Measurements from ENCODE around the gene GALNT10.
"Not testable (repeated sequence)": the region's sequence is repeated elsewhere in the genome, so short reads cannot be mapped to it uniquely, and the experiment has no call there.

The GALNT10 gene

GRCh38 chr5:154358516-154359220 lies 168.1 kb downstream of the GALNT10 start:
- H3K4me1 ChIP-seq (ENCODE audit: control insufficient read depth, low read length): no peaks in the 10 kb centered on the region
- no peaks in the 10 kb centered on the region for H3K27me3 ChIP-seq (ENCODE audit: control insufficient read depth, low read length)
- no peaks in the 10 kb centered on the region for H3K79me2 ChIP-seq (ENCODE audit: control insufficient read depth, low read length)
- H4K20me1 ChIP-seq (ENCODE audit: control insufficient read depth, insufficient read depth, low read depth, low read length): no peaks in the 10 kb centered on the region
- H3K27ac ChIP-seq (ENCODE audit: low read depth, low read length): no peak overlapping the region
- TF ChIP-seq CTCF (IDR thresholded peaks at IDR 0.05; ENCODE audit: low read depth, low read length, poor library complexity, severe bottlenecking) (no peak), EZH2phosphoT487 (IDR thresholded peaks at IDR 0.05; ENCODE audit: borderline replicate concordance, low read length) (no peak)
- no peaks in the 10 kb centered on the region for H3F3A ChIP-seq (ENCODE audit: control insufficient read depth, insufficient read depth)
- no peak overlapping the region for H3K4me2 ChIP-seq (ENCODE audit: low read length)
- no peaks in the 10 kb centered on the region for H3K9me2 ChIP-seq (replicated peaks; ENCODE audit: control insufficient read depth, low read length)
- H3K9me3 ChIP-seq (ENCODE audit: control insufficient read depth, insufficient read depth, low read length): no peaks in the 10 kb centered on the region
- H3K36me3 ChIP-seq (ENCODE audit: control insufficient read depth, low read length): no peaks in the 10 kb centered on the region
- no peak overlapping the region for H3K4me3 ChIP-seq (ENCODE audit: low read length)

- H3F3A ChIP-seq (ENCODE audit: control insufficient read depth, insufficient read depth): no peaks in the 10 kb centered on the region
- no peaks in the 10 kb centered on the region for H3K4me1 ChIP-seq (ENCODE audit: control insufficient read depth, low read length)
- TF ChIP-seq EZH2phosphoT487 (IDR thresholded peaks at IDR 0.05; ENCODE audit: borderline replicate concordance, low read length): no peak
- TF ChIP-seq CTCF (IDR thresholded peaks at IDR 0.05; ENCODE audit: low read depth, low read length, poor library complexity, severe bottlenecking): no peak
- no peak overlapping the region for H3K27ac ChIP-seq (ENCODE audit: low read depth, low read length)
- H3K4me2 ChIP-seq (ENCODE audit: low read length): no peak overlapping the region
- no peaks in the 10 kb centered on the region for H3K27me3 ChIP-seq (ENCODE audit: control insufficient read depth, low read length)
- no peaks in the 10 kb centered on the region for H4K20me1 ChIP-seq (ENCODE audit: control insufficient read depth, insufficient read depth, low read depth, low read length)
- no peaks in the 10 kb centered on the region for H3K36me3 ChIP-seq (ENCODE audit: control insufficient read depth, low read length)
- no peak overlapping the region for H3K4me3 ChIP-seq (ENCODE audit: low read length)
- no peaks in the 10 kb centered on the region for H3K9me2 ChIP-seq (replicated peaks; ENCODE audit: control insufficient read depth, low read length)
- H3K79me2 ChIP-seq (ENCODE audit: control insufficient read depth, low read length): no peaks in the 10 kb centered on the region
- H3K9me3 ChIP-seq (ENCODE audit: control insufficient read depth, insufficient read depth, low read length): no peaks in the 10 kb centered on the region
These were observed 168.7 kb downstream of the GALNT10 start for GRCh38 chr5:154359221-154359573.

- not testable (repeated sequence) for H3K9me3 ChIP-seq (ENCODE audit: control insufficient read depth, insufficient read depth, low read length); H3K36me3 ChIP-seq (ENCODE audit: control insufficient read depth, low read length); H3K79me2 ChIP-seq (ENCODE audit: control insufficient read depth, low read length); H3K9me2 ChIP-seq (replicated peaks; ENCODE audit: control insufficient read depth, low read length); H3K4me2 ChIP-seq (ENCODE audit: low read length); H3K27me3 ChIP-seq (ENCODE audit: control insufficient read depth, low read length); H4K20me1 ChIP-seq (ENCODE audit: control insufficient read depth, insufficient read depth, low read depth, low read length); H3K4me3 ChIP-seq (ENCODE audit: low read length); H3K27ac ChIP-seq (ENCODE audit: low read depth, low read length); H3F3A ChIP-seq (ENCODE audit: control insufficient read depth, insufficient read depth); H3K4me1 ChIP-seq (ENCODE audit: control insufficient read depth, low read length)
These were observed 169.7 kb downstream of the GALNT10 start for GRCh38 chr5:154360241-154360640.

- H3K79me2 ChIP-seq (ENCODE audit: control insufficient read depth, low read length): no peaks in the 10 kb centered on the region
- no peak overlapping the region for H3K4me2 ChIP-seq (ENCODE audit: low read length)
- no peaks in the 10 kb centered on the region for H3K27me3 ChIP-seq (ENCODE audit: control insufficient read depth, low read length)
- no peaks in the 10 kb centered on the region for H3K36me3 ChIP-seq (ENCODE audit: control insufficient read depth, low read length)
- H3K9me3 ChIP-seq (ENCODE audit: control insufficient read depth, insufficient read depth, low read length): no peaks in the 10 kb centered on the region
- TF ChIP-seq CTCF (IDR thresholded peaks at IDR 0.05; ENCODE audit: low read depth, low read length, poor library complexity, severe bottlenecking) (no peak), EZH2phosphoT487 (IDR thresholded peaks at IDR 0.05; ENCODE audit: borderline replicate concordance, low read length) (no peak)
- H3K27ac ChIP-seq (ENCODE audit: low read depth, low read length): no peak overlapping the region
- H4K20me1 ChIP-seq (ENCODE audit: control insufficient read depth, insufficient read depth, low read depth, low read length): no peaks in the 10 kb centered on the region
- no peaks in the 10 kb centered on the region for H3K4me1 ChIP-seq (ENCODE audit: control insufficient read depth, low read length)
- no peaks in the 10 kb centered on the region for H3K9me2 ChIP-seq (replicated peaks; ENCODE audit: control insufficient read depth, low read length)
- no peaks in the 10 kb centered on the region for H3F3A ChIP-seq (ENCODE audit: control insufficient read depth, insufficient read depth)
- H3K4me3 ChIP-seq (ENCODE audit: low read length): no peak overlapping the region
These were observed 172.9 kb downstream of the GALNT10 start for GRCh38 chr5:154363411-154363810.
